HG02884 (cell line): ENCODE results near the gene SLK.

Source experiments
- ATAC-seq: cut with Tn5 transposase; IDR thresholded peaks from one replicate; pipeline ENCODE4 v1.9.1; 2021; ENCODE audit warnings: mild to moderate bottlenecking, moderate library complexity; ENCODE audit not compliant: unreplicated experiment

SLK gene

DNA sequence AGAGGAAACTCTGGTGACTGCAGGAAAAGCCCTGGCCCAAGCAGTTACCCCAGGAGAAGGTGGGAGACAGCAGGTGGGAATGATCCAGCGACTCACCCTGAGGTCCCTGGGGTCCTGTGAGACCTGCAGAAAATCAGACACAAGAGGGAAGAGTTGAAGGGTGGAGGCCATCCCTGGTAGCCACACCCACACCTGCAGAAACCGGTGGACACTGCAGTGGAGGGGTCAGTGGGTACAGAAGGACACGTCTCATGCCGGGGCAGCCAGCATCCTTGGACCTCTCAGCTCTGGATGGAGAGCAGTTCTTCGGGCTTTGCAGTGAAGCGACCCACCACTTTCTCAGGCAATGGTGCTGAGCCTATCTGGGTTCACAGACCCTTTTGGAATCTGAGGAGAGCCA lies 79.7 kb downstream of the SLK start:
- no peak for ATAC-seq

DNA sequence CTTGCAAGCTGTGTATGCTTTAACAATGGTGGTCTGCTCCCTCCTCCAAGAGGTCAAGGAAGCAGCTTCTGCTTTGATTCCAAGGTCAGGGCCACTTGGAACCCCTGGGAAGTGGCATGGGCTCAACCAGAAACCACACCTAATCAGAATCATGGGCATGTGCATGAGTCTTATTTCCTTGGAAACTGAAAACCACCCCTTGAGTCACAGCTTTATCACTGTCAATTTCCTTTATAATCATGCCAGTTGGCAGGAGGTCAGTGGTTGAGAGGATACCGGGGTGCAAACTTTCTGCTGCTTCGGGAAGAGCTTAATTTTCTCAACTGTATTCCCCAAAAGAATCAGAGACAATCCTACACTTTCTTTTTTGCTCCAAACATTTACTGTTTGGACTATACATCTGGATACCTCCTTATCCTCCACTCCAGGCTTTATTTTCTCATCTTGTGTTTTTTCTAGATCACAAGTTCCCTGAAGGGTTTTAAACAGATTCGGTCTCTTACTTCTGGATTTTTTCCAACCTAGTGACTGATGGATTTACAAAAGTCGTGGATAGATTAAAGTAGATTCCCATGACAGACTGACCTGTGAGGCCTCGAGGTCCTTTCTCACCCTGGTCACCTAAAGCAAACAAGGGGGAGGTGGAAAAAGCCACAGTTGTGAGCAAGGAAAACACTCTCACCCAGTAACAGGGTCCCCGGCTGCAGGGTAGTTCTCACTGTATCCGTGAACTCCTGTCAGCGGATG lies 82.7 kb downstream of the SLK start:
- ATAC-seq, result no peak

DNA sequence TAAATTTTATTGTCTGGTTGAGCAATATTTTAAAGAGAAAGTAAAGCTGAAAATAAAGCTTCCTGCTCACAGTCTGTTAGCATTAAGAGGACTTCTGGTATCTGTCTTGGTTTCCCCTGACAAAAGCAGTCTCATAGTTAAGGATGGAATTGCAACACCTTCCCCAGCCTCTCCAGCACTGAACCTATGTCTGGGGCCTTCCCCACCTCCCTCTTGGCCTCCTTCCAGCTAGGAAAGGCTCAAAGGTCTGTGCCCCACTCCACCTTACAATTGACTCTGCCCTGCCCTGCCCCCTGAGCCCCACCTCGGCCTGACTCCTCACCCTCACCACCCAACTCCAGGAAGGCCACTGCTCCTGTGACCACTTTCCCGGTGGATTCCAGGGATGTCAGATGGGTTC lies 85.5 kb downstream of the SLK start:
- ATAC-seq, result no peak

DNA sequence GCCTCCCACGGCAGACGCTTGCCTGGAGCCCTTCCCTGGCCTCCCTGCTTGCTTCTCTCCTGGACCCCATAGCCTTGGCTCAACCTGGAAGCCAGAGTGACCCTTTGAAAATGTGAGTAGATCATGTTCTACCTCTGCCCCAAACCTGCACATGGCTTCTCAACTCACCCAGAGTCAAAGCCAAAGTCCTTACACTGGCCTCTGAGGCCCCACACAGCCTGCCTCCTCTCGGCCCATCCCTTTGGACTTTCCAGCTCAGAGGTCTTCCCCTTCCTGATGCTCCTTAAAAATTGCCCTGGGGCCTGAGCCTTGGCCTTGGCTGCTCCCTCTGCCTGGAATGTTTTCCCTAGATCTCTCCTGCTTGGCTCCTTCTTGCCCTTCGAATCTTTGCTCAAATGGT lies 86.3 kb downstream of the SLK start:
- ATAC-seq, result no peak

DNA sequence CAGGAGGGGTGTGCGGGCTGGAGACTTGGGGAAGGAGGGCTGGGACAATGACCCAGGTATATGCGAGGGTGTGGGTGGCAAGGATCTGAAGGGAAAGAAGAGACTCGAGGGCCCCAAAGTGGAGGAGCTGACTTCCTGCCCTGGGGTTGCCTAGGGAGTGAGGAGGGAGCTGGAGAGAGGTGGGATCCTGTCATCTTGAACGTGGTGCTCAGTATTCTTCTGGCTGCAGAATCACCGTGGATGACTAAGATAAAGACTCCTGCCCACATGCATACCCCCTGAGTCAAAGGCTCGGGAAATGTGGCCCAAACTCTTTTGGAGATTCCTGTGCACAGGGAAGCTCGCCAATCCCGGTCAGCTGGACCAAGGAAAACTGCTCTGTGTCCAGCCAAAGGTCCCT lies 87.5 kb downstream of the SLK start:
- no peak for ATAC-seq

DNA sequence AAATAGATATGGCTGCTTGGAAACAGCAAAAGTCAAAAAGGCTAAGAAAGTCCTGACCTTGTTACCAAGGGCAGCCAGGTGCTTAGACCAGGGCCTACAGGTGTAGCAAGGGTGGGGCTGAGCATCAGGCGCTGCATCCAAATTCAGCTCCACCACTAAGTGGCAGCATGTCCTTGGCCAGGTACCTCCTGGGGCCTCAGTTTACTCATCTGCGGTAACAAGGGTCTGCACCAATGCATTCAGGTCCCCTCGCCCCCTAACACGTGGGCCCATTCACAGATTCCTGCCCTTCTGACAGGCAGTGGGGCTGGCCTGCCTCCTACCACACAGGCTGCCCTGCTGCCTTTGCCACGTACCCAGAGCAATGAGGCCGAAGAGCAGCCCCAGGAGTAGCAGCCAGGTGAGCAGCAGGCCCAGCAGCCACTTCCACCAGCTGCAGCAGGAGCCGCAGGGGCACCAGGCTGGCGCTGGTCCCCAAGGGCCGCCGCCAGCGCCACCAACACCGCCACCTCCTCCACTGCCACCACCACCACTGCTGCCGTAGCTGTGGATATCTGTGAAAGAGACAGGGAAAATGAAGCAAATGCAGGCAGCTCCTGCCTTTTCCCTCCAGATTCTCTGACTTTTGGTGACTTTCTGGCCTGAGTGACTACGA lies 89.8 kb downstream of the SLK start:
- no peak for ATAC-seq

DNA sequence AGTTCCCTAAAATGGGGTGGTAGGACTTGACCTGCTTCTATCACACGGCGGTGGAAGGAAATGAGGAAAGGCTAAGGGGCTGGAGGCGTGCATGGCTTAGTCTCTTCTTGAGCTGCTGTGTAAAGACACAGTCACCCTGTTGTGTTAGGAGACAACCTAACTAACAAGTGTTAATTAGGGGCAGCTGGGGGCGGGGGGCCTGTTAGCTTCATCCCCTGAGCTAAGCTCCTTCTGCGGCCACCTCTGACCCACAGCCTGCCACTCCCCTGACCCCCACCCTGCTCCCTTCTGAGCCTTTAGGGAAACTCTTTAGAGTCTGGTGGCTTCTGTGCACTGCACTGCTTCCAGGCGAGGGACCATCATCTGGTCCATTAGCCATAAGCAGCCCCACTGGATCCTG lies 90.8 kb downstream of the SLK start:
- no peak for ATAC-seq

DNA sequence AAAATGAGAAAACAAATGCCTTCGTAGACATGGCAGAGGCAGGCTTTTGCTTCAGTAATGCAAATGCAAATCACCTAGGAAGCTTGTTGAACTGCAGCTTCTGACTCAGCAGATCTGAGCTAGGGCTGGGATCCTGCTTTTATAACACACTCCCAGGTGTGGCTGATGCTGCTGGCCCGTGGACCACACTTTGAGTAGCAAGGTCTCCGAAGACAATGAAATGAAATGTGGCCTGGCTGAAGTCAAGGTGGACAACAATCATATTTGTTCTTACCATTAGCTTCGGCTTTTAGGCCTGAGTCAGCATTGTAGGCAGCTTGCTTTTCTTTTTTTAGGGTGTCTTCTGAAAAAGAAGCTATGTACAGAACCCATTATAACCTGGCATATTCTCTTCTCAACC lies 92.4 kb downstream of the SLK start:
- ATAC-seq, result no peak

DNA sequence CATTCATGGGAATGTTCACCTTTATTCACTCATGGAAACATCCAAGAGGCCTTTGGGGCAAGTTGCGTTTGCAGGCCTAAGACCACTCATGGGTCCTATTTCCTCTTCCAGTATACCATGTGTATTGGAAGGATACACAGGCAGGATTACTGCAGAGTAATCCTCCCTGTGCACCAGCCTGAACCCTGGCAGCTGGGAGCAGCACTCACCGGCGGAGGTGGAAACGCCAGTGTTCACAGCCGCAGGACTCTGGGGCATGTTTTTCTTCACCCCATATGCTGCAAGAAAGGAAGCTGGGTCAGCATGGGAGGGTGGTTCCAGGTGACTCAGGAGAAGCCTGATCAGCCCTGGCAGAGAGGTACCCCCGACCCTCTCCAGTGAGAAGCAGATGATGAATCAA lies 94.3 kb downstream of the SLK start:
- ATAC-seq, result no peak

DNA sequence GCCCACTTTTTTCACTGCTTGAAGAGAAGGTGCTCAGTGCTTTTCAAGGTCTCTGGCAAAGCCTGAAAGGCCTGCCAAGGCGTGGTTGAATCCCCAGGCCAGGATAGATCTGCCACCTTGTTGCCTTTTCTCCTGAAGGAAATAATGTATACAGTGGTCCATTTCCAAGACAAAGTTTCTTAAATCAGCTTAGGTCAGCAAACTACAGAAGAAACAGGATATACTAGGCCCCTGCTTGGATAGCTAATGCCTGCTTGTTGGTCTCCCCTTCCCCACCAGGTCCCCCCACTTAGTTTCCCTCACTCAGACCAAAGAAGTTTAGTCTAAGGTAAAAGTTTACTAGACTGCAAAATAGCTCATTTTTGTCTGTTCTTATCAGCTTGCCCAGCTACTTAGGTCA lies 98.8 kb downstream of the SLK start:
- ATAC-seq, result no peak

DNA sequence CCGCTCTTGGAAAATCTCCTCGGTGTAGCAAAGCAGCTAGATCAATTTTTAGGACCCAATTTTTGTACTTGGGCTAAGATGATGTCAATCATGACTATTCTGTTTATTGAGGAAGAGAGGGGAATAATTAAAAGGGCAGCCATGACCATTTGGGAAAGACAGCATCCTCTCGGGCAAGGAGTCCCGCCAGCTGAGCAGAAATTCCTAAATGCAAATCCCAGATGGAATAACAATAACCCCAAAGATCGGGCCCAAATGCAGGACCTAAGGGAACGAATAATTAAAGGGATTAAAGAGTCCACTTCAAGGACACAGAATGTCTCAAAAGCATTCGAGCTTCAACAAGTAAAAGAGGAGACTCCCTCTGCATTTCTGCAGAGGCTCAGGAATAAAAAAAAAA lies 100.0 kb downstream of the SLK start:
- no peak for ATAC-seq

DNA sequence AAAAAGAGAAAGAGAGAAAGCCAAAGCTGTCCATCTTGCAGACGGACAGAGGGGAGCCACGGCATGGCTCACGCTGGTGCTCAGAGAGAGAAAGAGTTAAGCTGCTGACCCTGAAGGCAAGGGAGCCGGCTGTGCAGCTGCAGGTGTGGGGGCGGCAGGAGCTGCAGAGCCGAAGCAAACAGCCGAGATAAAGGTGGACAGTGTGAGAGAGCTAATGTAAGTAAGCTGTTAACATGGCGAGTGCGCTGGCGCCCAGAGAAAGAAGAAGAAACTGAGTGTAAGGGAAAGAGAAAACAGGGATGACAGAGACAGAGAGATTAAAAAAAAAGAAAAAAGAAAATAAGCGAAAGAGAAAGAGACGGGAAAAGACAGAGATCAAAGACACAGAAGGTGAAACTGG lies 100.6 kb downstream of the SLK start:
- no peak for ATAC-seq

DNA sequence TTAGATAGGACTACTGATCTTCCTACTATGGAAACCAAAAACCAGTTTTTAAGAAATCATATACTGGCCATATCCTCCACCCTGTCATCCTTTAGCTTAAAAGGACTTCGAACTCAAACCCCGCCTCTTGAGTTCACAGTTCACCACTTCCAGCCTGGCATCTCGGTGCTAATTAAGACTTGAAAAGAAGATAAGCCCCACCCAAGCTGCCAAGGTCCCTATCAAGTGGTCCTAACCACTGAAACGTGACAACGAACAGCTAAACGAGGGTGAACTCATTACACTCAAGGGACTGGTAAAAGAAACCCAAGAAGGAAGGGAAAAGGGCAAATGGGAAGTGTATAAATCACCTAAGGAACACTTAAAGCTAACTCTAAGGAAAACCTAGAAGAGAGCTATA lies 102.7 kb downstream of the SLK start:
- no peak for ATAC-seq

DNA sequence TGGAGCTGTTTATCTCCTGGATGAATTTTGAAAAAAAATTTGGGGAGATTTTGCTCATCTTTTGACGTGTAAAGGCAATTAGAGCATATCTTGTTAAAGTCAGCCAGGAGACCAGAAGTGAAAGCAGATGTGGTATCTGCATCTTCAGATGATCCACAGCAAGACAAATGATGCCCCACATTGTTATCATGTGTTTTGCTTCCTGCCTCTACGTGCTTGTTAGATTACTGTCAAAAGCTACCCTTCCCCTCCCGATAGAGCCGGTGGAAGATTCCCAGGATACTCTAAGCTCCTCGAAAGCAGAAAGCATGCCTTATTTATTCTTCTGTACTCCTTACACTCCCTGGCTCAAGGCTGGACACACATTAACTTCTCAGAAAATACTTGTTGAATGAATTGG lies 105.8 kb downstream of the SLK start:
- ATAC-seq, result no peak

DNA sequence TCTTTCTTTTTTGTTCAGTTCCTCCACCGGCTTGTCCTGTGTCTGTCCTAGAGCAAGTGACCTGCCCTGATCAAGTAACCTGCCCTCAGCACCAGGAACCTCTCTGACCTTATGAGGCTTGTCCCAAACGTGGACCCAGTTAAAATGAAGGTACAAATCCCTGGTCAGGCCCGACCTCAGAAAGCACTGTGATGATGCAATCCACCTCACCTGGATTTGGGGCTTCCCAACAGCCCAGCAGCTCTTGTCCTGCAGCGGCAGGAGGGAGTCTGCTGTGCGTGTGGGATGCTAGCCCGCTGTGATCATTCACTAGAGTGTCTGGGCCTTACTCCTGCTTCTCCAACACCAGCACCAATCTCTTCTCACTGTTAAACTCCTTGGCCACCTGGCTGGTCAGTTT lies 107.6 kb downstream of the SLK start:
- ATAC-seq, result no peak

DNA sequence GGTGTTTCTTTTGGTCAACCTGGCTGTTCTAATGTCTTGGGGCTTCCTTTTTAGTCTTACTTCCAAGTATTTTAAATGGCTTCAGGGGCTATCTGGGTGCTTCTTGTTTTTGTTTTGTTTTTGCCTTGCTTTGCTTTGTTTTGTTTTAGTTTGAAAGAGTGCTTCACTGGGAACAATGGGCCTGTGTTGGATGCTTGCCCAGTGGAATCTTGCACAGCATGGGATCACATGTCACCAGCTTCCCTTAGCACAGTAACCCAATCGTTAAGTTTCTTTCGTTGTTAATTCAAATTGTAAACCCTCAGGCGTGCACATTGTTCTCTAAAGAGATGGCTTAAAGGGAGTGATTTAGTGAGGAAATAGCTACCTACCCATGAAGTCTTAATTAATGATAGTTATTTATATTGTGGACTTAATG lies 109.8 kb downstream of the SLK start:
- no peak for ATAC-seq

DNA sequence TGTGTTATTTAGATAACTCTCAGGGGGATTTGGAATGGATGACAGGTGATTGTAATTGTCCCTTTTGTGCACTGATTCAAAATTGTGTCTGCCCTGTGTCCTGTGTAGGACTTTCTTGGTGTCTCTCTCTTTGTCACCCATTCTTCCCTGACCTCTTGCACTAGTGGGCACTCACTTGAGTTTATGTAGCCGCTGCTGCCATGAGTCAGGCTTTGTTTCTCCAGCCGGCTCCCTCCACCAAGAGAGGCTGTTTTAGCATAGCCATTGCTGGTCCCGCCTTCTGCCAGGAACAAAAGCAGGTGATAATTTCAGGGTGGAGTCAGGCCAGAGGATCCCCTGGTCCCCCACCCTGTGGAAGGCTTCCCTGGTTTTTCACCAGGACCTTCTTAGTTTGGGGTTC lies 110.3 kb downstream of the SLK start:
- ATAC-seq, result no peak

DNA sequence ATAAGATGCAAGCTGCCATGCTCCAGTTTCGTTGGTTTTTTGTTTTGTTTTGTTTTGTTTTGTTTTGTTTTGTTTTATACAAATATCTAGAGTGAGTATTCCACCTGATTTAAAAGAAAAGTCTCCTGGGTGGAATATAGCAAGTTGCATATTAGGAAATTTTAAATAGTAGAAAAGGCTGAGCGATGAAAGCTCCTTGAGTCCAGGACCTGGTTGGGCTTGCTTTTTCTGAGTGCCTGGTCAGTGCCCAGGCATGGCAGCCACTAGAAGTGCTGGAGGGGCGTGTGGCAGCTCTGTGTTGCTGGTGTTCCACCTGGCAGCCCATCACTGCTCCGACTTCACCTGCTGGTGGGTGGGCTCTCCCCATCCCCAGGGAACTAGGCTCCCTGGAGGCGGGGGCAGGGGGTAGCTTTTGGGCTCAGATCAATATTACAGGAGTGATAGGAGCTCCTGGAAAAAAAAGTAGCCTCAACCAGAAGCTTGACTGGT lies 110.8 kb downstream of the SLK start:
- no peak for ATAC-seq
